H9 (cell line): ENCODE results near the gene RGS2. TPM values are rescaled to one million over a fixed set of nuclear protein-coding genes. Genes with fewer than 3 reads are reported as not detected.

Source experiments
- DNase-seq: peaks from one replicate; pipeline ENCODE4 v3.0.0-alpha.2; 2017
- H2AFZ ChIP-seq: one replicate; pipeline ENCODE4 v1.6.1; 2013; ENCODE audit warnings: mild to moderate bottlenecking, low read length, control low read depth, moderate library complexity
- H2AK5ac ChIP-seq: 2 replicates; pipeline ENCODE4 v1.6.1; 2013; ENCODE audit warnings: low read length, control low read depth, mixed read lengths; ENCODE audit not compliant: insufficient read length
- H2BK120ac ChIP-seq: one replicate; pipeline ENCODE4 v1.6.1; 2013; ENCODE audit warnings: low read depth, mild to moderate bottlenecking, low read length, control low read depth, inconsistent platforms; ENCODE audit not compliant: poor library complexity, severe bottlenecking
- H2BK12ac ChIP-seq: 2 replicates; pipeline ENCODE4 v1.6.1; 2013; ENCODE audit warnings: low read length, control low read depth, mixed read lengths, low read depth; ENCODE audit not compliant: insufficient read length
- H2BK15ac ChIP-seq: 2 replicates; pipeline ENCODE4 v1.6.1; 2013; ENCODE audit warnings: low read depth, low read length, control low read depth
- H2BK20ac ChIP-seq: one replicate; pipeline ENCODE4 v1.6.1; 2013; ENCODE audit warnings: low read depth, mild to moderate bottlenecking, low read length, control low read depth, inconsistent platforms; ENCODE audit not compliant: poor library complexity, severe bottlenecking
- H2BK5ac ChIP-seq: 2 replicates; pipeline ENCODE4 v1.6.1; 2013; ENCODE audit warnings: low read length, control low read depth, mixed read lengths; ENCODE audit not compliant: insufficient read length
- H3K14ac ChIP-seq: 2 replicates; pipeline ENCODE4 v1.6.1; 2013; ENCODE audit warnings: low read length, control low read depth; ENCODE audit not compliant: insufficient read depth
- H3K18ac ChIP-seq: 2 replicates; pipeline ENCODE4 v1.6.1; 2013; ENCODE audit warnings: low read depth, mild to moderate bottlenecking, mixed read lengths, low read length, control low read depth; ENCODE audit not compliant: insufficient read length
- H3K23ac ChIP-seq: 2 replicates; pipeline ENCODE4 v1.6.1; 2013; ENCODE audit warnings: low read length, control low read depth, mixed read lengths, low read depth; ENCODE audit not compliant: insufficient read length
- H3K23me2 ChIP-seq: 2 replicates; pipeline ENCODE4 v1.6.1; 2013; ENCODE audit warnings: low read depth, mild to moderate bottlenecking, mixed read lengths, low read length, control low read depth; ENCODE audit not compliant: insufficient read length, poor library complexity, severe bottlenecking
- H3K27ac ChIP-seq: 2 replicates; pipeline ENCODE4 v1.5.1; 2013; ENCODE audit warnings: low read length, control low read depth, mixed read lengths, low read depth; ENCODE audit not compliant: insufficient read length
- H3K27me3 ChIP-seq: 2 replicates; pipeline ENCODE4 v1.6.1; 2013; ENCODE audit warnings: low read length, control low read depth, inconsistent platforms; ENCODE audit not compliant: insufficient read depth
- H3K4ac ChIP-seq: 2 replicates; pipeline ENCODE4 v1.6.1; 2013; ENCODE audit warnings: low read depth, mild to moderate bottlenecking, control low read depth, inconsistent platforms, low read length, moderate library complexity
- H3K4me1 ChIP-seq: 2 replicates; pipeline ENCODE4 v1.6.1; 2013; ENCODE audit warnings: low read length, control low read depth, inconsistent platforms; ENCODE audit not compliant: insufficient read depth
- H3K4me2 ChIP-seq: 2 replicates; pipeline ENCODE4 v1.6.1; 2013; ENCODE audit warnings: low read length, control low read depth, mixed read lengths; ENCODE audit not compliant: insufficient read length, insufficient read depth
- H3K56ac ChIP-seq: 2 replicates; pipeline ENCODE4 v1.6.1; 2013; ENCODE audit warnings: low read depth, mild to moderate bottlenecking, mixed read lengths, low read length, control low read depth; ENCODE audit not compliant: insufficient read length
- H3K79me1 ChIP-seq: 2 replicates; pipeline ENCODE4 v1.6.1; 2013; ENCODE audit warnings: low read depth, mild to moderate bottlenecking, moderate library complexity, low read length, control low read depth, inconsistent platforms; ENCODE audit not compliant: insufficient read depth, poor library complexity, severe bottlenecking
- H3K79me2 ChIP-seq: 2 replicates; pipeline ENCODE4 v1.6.1; 2013; ENCODE audit warnings: low read length, control low read depth, inconsistent platforms; ENCODE audit not compliant: insufficient read depth
- H3K9ac ChIP-seq: 2 replicates; pipeline ENCODE4 v1.6.1; 2013; ENCODE audit warnings: low read length, control low read depth, mixed read lengths; ENCODE audit not compliant: insufficient read length; ENCODE audit errors: extremely low read depth
- H3K9me3 ChIP-seq: one replicate; pipeline ENCODE4 v1.6.1; 2013; ENCODE audit warnings: low read depth, low read length, inconsistent platforms; ENCODE audit not compliant: control insufficient read depth
- H3T11ph ChIP-seq: one replicate; pipeline ENCODE4 v1.6.1; 2013; ENCODE audit warnings: mild to moderate bottlenecking, low read length, control low read depth, inconsistent platforms
- H4K20me1 ChIP-seq: one replicate; pipeline ENCODE4 v1.6.1; 2013; ENCODE audit not compliant: control insufficient read depth, insufficient read length, insufficient read depth
- H4K5ac ChIP-seq: 2 replicates; pipeline ENCODE4 v1.6.1; 2013; ENCODE audit warnings: low read depth, mild to moderate bottlenecking, mixed read lengths, low read length, control low read depth; ENCODE audit not compliant: insufficient read length
- H4K8ac ChIP-seq: replicated peaks from 2 replicates; pipeline ENCODE4 v1.6.1; 2013; ENCODE audit warnings: low read length, control low read depth, mixed read lengths, low read depth; ENCODE audit not compliant: insufficient read length
- H4K91ac ChIP-seq: 2 replicates; pipeline ENCODE4 v1.6.1; 2013; ENCODE audit warnings: low read depth, mild to moderate bottlenecking, moderate library complexity, mixed read lengths, low read length, control low read depth; ENCODE audit not compliant: insufficient read length
- H3K27ac Mint-ChIP-seq, 3 experiments: 2 replicates in 2 of 3; 3 replicates in 1 of 3; pipeline ENCODE4 v1.8.0; 2020 to 2021; ENCODE audit warnings: mixed read lengths in 3 of 3, mild to moderate bottlenecking in 1 of 3, moderate library complexity in 1 of 3
- H3K27me3 Mint-ChIP-seq: 2 replicates; pipeline ENCODE4 v1.8.0; 2021; ENCODE audit warnings: low read depth, mild to moderate bottlenecking, moderate library complexity, mixed read lengths
- H3K36me3 Mint-ChIP-seq, 3 experiments: 2 replicates in 2 of 3; 3 replicates in 1 of 3; pipeline ENCODE4 v1.8.0; 2020 to 2021; ENCODE audit warnings: low read depth in 3 of 3, mixed read lengths in 3 of 3; ENCODE audit not compliant: insufficient read depth in 1 of 3
- H3K4me1 Mint-ChIP-seq, 2 experiments: 2 replicates each; pipeline ENCODE4 v1.8.0; 2020; ENCODE audit warnings: mixed read lengths in 2 of 2
- H3K4me3 Mint-ChIP-seq, 2 experiments: 2 replicates in 1 of 2; 3 replicates in 1 of 2; pipeline ENCODE4 v1.8.0; 2020 to 2021; ENCODE audit warnings: mild to moderate bottlenecking in 2 of 2, mixed read lengths in 2 of 2, moderate library complexity in 1 of 2
- H3K9me3 Mint-ChIP-seq, 2 experiments: 2 replicates in 1 of 2; 3 replicates in 1 of 2; pipeline ENCODE4 v1.8.0; 2020; ENCODE audit warnings: mild to moderate bottlenecking in 2 of 2, mixed read lengths in 2 of 2, moderate library complexity in 1 of 2
- WGBS: extraction: QIAGEN DNeasy Blood & Tissue Kit; methylation state at CpG from one replicate; pipeline ENCODE4 v1.1.7; 2013; ENCODE audit warnings: missing lambda C conversion rate, low lambda C conversion rate, mixed read lengths; ENCODE audit not compliant: insufficient read length; ENCODE audit errors: extremely low coverage; 5-methylcytosine and 5-hydroxymethylcytosine counted together
- total RNA-seq: library from RNA; stranded (reverse); gene quantifications from 2 replicates; pipeline ENCODE4 v1.2.1, GENCODE V29; 2021
- TF ChIP-seq, protein P1 (sequence below): fragments of 200-600 bp; sonication (generic); conservative IDR thresholded peaks from 3 replicates; pipeline ENCODE4 v1.8.0; 2021; ENCODE audit warnings: antibody characterized with exemption, mild to moderate bottlenecking

RGS2 gene
- total RNA-seq, 1 experiment from 2014 or later = 13.9 TPM

- Histone ChIP-seq H4K20me1 (no peaks in the 10 kb centered on the region), H2AFZ (no peak overlapping the region), H2BK120ac (no peak overlapping the region), H2AK5ac (no peak overlapping the region), H3K4me2 (no peak overlapping the region), H4K8ac (no peak overlapping the region), H3K4me1 (no peaks in the 10 kb centered on the region), H3K23me2 (no peaks in the 10 kb centered on the region), H3K18ac (no peak overlapping the region), H2BK12ac (no peak overlapping the region), H4K91ac (no peak overlapping the region), H3K79me1 (no peaks in the 10 kb centered on the region), H3K27ac (no peak overlapping the region), H3K4ac (no peak overlapping the region), H2BK5ac (no peak overlapping the region), H2BK20ac (no peak overlapping the region), H3K9me3 (no peaks in the 10 kb centered on the region), H3K9ac (no peak overlapping the region), H3K27me3 (no peaks in the 10 kb centered on the region), H3T11ph (no peak overlapping the region), H4K5ac (no peak overlapping the region), H3K23ac (no peak overlapping the region), H3K56ac (no peak overlapping the region), H3K14ac (no peak overlapping the region), H2BK15ac (no peak overlapping the region), H3K79me2 (no peaks in the 10 kb centered on the region)
- Mint-ChIP-seq H3K4me1 (peaks cover 4 to 11% of the 10 kb centered on the region in 2 experiments), H3K27ac (no peak overlapping the region), H3K9me3 (no peaks in the 10 kb centered on the region), H3K27me3 (no peaks in the 10 kb centered on the region), H3K4me3 (no peak overlapping the region), H3K36me3 (no peaks in the 10 kb centered on the region)
- WGBS = no CpG with 5 or more reads among the region's 1 CpG
- TF ChIP-seq, protein P1, sequence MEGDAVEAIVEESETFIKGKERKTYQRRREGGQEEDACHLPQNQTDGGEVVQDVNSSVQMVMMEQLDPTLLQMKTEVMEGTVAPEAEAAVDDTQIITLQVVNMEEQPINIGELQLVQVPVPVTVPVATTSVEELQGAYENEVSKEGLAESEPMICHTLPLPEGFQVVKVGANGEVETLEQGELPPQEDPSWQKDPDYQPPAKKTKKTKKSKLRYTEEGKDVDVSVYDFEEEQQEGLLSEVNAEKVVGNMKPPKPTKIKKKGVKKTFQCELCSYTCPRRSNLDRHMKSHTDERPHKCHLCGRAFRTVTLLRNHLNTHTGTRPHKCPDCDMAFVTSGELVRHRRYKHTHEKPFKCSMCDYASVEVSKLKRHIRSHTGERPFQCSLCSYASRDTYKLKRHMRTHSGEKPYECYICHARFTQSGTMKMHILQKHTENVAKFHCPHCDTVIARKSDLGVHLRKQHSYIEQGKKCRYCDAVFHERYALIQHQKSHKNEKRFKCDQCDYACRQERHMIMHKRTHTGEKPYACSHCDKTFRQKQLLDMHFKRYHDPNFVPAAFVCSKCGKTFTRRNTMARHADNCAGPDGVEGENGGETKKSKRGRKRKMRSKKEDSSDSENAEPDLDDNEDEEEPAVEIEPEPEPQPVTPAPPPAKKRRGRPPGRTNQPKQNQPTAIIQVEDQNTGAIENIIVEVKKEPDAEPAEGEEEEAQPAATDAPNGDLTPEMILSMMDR = no peak
- DNase-seq = no peak
These were observed 42.7 kb upstream of the RGS2 start for GRCh38 chr1:192766009-192766625.
